Mucosa of stomach (tissue), 1 donor: Measurements from ENCODE around the gene TMEM223.

Experiments used
- H3K27me3 ChIP-seq: one replicate; pipeline ENCODE4 v1.7.0; 2013; ENCODE audit warnings: mild to moderate bottlenecking, low read length; ENCODE audit not compliant: control insufficient read depth, insufficient read depth
- H3K36me3 ChIP-seq: one replicate; pipeline ENCODE4 v1.7.0; 2013; ENCODE audit warnings: low read length; ENCODE audit not compliant: control insufficient read depth, insufficient read depth
- H3K4me1 ChIP-seq: one replicate; pipeline ENCODE4 v1.7.0; 2013; ENCODE audit warnings: mild to moderate bottlenecking, low read length; ENCODE audit not compliant: control insufficient read depth, insufficient read depth
- H3K4me3 ChIP-seq: one replicate; pipeline ENCODE4 v1.7.0; 2013; ENCODE audit warnings: low read length
- H3K9ac ChIP-seq: one replicate; pipeline ENCODE4 v1.7.0; 2013; ENCODE audit warnings: mild to moderate bottlenecking, low read length, moderate library complexity
- H3K9me3 ChIP-seq: one replicate; pipeline ENCODE4 v1.7.0; 2013; ENCODE audit warnings: mild to moderate bottlenecking, low read length, moderate library complexity; ENCODE audit not compliant: control insufficient read depth
- donor health status: Pancreatic carcinoma.

Gene TMEM223

GRCh38 chr11:62816557-62816956 lies 24.8 kb upstream of the TMEM223 start:
- H3K9ac ChIP-seq: no peak overlapping the region
- H3K27me3 ChIP-seq: no peaks in the 10 kb centered on the region
- no peaks in the 10 kb centered on the region for H3K36me3 ChIP-seq
- H3K4me3 ChIP-seq: no peak overlapping the region
- H3K4me1 ChIP-seq: no peaks in the 10 kb centered on the region
- no peaks in the 10 kb centered on the region for H3K9me3 ChIP-seq

DNA sequence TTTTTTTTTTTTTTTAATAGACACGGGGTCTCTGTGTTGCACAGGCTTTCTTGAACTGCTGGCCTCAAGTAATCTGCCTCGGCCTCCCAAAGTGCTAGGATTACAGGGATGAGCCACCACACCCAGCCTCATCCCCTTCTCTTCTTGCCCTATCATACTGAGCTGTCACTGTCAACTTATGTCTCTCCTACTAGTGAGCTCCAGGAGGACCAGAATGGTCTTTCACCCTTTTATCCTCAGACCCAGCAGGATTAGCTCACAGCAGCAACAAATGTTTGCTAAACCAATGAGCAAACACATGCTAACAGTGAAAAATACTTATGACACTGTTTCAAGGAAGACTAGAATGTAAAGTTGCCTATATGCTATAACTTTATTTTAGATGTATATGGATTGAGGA lies 19.9 kb upstream of the TMEM223 start:
- Histone ChIP-seq H3K9ac (no peak overlapping the region), H3K4me1 (no peaks in the 10 kb centered on the region), H3K36me3 (no peaks in the 10 kb centered on the region)

DNA sequence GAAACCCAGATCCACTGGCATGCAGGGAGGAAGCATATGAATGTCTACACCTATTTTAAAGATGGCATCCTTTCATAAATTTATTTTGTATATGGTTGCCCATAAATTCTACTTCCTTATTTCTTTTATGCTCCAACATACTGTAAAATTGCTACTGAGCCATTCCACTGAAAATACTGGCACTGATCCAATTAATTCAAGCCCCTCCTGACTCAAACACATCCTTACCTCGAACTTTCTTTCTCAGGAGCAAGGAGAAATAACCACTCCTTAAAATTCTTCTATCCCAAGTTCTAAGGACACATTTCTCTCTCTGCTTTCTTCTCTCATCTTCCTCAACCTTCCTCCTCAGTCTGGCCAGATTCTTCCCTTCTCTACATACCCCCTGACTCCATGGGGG lies 18.9 kb upstream of the TMEM223 start:
- Histone ChIP-seq H3K36me3 (no peaks in the 10 kb centered on the region), H3K4me1 (no peaks in the 10 kb centered on the region), H3K9ac (no peak overlapping the region), H3K27me3 (no peaks in the 10 kb centered on the region), H3K9me3 (no peaks in the 10 kb centered on the region), H3K4me3 (no peak overlapping the region)

More for the DNA sequence above, 19.9 kb upstream of the TMEM223 start:
- H3K4me3 ChIP-seq: no peak overlapping the region
- no peaks in the 10 kb centered on the region for H3K27me3 ChIP-seq
- no peaks in the 10 kb centered on the region for H3K9me3 ChIP-seq

- H3K36me3 ChIP-seq: no peaks in the 10 kb centered on the region
- no peaks in the 10 kb centered on the region for H3K27me3 ChIP-seq
- no peaks in the 10 kb centered on the region for H3K9me3 ChIP-seq
- H3K9ac ChIP-seq: no peak overlapping the region
- H3K4me3 ChIP-seq: no peak overlapping the region
- peaks cover 7% of the 10 kb centered on the region for H3K4me1 ChIP-seq
Observed at GRCh38 chr11:62806611-62807121, 14.9 kb upstream of the TMEM223 start.

DNA sequence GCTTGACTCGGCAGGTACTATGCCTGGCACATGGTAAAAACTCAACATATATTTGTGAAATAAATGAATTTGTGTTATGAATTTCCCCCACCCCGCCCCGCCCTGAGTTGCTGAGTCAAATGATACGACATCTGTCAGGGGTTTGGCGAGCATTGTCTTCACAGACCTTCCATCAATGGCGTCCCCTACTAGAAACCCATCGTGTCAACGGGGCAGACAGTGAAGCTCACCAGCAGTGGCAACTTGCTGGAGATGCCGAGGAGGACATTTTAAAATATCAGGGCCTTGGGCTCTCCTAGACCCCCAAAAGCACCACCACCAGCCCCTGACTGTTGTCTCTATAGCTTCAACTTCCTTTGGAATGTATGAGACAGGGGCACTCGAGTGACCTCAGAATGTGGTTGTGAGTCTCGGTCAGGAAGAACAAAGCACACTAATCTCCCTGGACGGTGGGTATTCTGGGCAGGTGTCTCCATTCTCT lies 14.2 kb upstream of the TMEM223 start:
- no peaks in the 10 kb centered on the region for H3K9me3 ChIP-seq
- H3K36me3 ChIP-seq: no peaks in the 10 kb centered on the region
- peaks cover 7% of the 10 kb centered on the region for H3K4me1 ChIP-seq
- peak overlapping the region; percentile 95 for H3K9ac ChIP-seq
- no peaks in the 10 kb centered on the region for H3K27me3 ChIP-seq
- H3K4me3 ChIP-seq: peak overlapping the region; percentile 51

DNA sequence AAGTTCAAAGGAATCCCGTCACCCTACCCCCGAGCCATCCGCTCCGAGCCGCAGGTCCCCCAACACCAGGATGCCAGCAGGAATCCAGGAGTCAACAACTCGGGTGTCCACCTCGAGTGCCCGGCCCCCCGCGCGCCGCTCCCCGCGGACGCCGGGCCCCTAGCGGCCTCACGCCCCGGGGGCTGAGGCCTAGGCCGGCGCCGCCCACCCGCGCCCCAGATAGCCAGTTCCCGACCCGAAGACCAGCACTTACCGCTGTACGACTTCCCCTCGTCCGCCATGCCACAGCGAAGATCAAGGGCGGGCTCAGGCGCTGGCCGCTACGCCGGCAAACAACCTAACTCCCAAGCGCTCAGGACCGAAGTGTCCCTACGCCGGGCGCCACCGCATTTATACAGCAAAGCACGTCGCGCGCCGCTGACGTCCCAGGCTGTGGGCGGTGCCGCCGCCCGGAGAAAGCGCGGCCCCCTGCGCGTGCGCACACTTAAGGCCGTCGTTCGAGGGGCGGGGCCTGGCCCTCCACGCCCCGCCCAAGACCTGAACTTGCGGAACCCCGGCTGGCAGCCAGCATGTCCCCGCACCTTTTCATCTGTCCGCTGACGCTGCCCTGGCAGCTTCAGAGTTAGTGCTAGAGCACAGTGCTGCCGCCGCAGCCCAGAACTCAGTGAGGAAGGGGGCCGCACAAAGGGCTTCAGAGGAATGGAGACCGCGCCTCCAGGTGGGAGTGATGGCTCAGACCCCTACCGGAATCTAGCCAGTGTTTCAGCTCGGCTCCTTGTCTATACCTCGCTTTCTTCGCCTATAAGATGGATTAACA lies 13.5 kb upstream of the TMEM223 start, which contains the start of gene NXF1:
Gene NXF1, minus strand, starts transcription at position 365 of the 817 bp plus-strand sequence. Its CDS starts 84 bp downstream, at position 281.
- H3K4me3 ChIP-seq: peak within 1 kb of the TSS; percentile 72
- no peaks in the 10 kb centered on the region for H3K27me3 ChIP-seq
- H3K4me1 ChIP-seq: peaks cover 7% of the 10 kb centered on the region
- H3K36me3 ChIP-seq: peaks cover under 1% of the 10 kb centered on the region
- H3K9me3 ChIP-seq: no peaks in the 10 kb centered on the region
- peak within 1 kb of the TSS; percentile 95 for H3K9ac ChIP-seq

GRCh38 chr11:62804310-62805075 lies 12.7 kb upstream of the TMEM223 start:
- no peaks in the 10 kb centered on the region for H3K9me3 ChIP-seq
- H3K36me3 ChIP-seq: peaks cover 5% of the 10 kb centered on the region
- peaks cover 7% of the 10 kb centered on the region for H3K4me1 ChIP-seq
- peak overlapping the region; percentile 72 for H3K4me3 ChIP-seq
- peak overlapping the region; percentile 95 for H3K9ac ChIP-seq
- H3K27me3 ChIP-seq: no peaks in the 10 kb centered on the region

- Histone ChIP-seq H3K36me3 (peaks cover 15% of the 10 kb centered on the region), H3K9ac (no peak overlapping the region), H3K27me3 (no peaks in the 10 kb centered on the region), H3K4me1 (peaks cover 7% of the 10 kb centered on the region), H3K4me3 (no peak overlapping the region), H3K9me3 (no peaks in the 10 kb centered on the region)
Observed at GRCh38 chr11:62801071-62801470, 9.3 kb upstream of the TMEM223 start.

DNA sequence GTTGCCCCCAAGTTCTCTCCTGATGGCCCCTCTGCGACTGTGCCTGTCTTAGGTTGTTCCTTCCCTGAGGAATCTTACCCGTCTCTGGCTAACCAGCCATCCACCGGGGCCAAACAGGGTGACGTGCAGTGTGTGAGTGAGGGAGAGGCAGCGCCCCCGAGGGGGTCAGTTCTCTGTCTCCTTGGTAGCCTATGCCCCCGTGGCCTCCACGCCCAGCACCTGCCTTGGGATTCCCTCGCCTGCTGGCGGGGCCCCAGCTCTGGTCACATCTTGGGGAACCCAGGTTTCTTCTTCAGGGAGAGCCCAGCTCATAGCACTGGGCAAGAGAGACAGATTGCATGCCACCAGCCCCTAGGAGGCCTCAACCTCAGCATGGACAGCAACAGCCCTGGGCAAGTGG lies 7.7 kb upstream of the TMEM223 start:
- H3K4me3 ChIP-seq: no peak overlapping the region
- H3K4me1 ChIP-seq: peaks cover 6% of the 10 kb centered on the region
- H3K9ac ChIP-seq: no peak overlapping the region
- peaks cover 24% of the 10 kb centered on the region for H3K36me3 ChIP-seq
- no peaks in the 10 kb centered on the region for H3K27me3 ChIP-seq
- H3K9me3 ChIP-seq: no peaks in the 10 kb centered on the region

DNA sequence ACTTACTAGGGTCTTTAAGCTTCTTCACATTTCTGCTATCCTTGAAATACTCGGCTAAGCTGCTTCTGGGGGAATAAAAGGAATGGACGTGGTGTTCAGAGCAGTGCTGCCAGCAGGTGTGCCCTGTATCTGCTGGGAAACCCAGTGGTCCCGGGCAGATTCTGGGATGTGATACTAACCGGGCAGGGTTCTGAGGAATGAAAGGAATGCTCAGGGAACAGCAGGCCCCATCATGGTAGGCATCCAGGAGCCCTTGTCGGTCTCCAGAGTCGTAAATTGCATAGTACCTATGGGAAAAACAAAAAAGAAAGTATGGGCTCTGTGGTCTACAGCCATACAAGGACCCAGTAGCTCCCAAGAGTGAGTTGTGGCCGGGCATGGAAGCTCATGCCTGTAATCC lies 4.5 kb upstream of the TMEM223 start:
- Histone ChIP-seq H3K9ac (no peak overlapping the region), H3K9me3 (no peaks in the 10 kb centered on the region), H3K27me3 (no peaks in the 10 kb centered on the region), H3K36me3 (peaks cover 26% of the 10 kb centered on the region), H3K4me3 (no peak overlapping the region), H3K4me1 (peaks cover 8% of the 10 kb centered on the region)

- Histone ChIP-seq H3K27me3 (no peaks in the 10 kb centered on the region), H3K9ac (no peak overlapping the region), H3K9me3 (no peaks in the 10 kb centered on the region), H3K4me3 (no peak overlapping the region), H3K36me3 (peaks cover 28% of the 10 kb centered on the region), H3K4me1 (peaks cover 14% of the 10 kb centered on the region)
Observed at GRCh38 chr11:62794201-62794775, 2.5 kb upstream of the TMEM223 start.

DNA sequence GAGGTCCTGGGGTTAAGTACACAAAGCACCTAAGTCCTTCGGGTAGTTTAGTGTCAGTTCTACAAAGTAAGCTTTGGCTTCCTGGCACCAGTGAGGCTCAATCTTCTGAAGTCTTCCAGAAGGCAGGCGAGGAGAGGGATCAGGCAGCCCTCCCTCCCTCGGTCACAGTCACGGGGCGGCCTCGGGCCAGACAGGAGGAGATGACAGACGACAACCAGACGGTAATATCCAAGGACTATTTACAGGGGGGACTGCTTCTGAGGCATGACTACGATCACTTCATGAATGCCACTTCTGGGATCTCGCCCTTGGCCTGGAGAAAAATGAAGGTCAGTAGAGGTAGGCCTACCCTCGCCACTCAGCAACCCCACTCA lies 383 bp upstream of the TMEM223 start:
- H3K4me3 ChIP-seq: peak overlapping the region; percentile 64
- no peaks in the 10 kb centered on the region for H3K9me3 ChIP-seq
- H3K4me1 ChIP-seq: peaks cover 21% of the 10 kb centered on the region
- peak overlapping the region; percentile 65 for H3K9ac ChIP-seq
- H3K27me3 ChIP-seq: no peaks in the 10 kb centered on the region
- H3K36me3 ChIP-seq: peaks cover 27% of the 10 kb centered on the region
